Measurements from ENCODE around the gene IFI27L1.

- no peak for TF ChIP-seq CTCF (conservative IDR thresholded peaks at IDR 0.05; ENCODE audit: low read length)
- TF ChIP-seq EZH2phosphoT487 (IDR thresholded peaks at IDR 0.05; ENCODE audit: borderline replicate concordance): no peak
These were observed 30.4 kb downstream of the IFI27L1 start for GRCh38 chr14:94111276-94112095.

Measured in Loucy (cell line).